DMS53 treated with DMSO at 0.1 percent for 48 hours (cell line): ENCODE measurements around the gene RPTOR.

Source experiments
- DNase-seq: peaks from one replicate; lab custom pipeline; 2025; ENCODE audit not compliant: unreplicated experiment; lab: John Stamatoyannopoulos, UW

Gene RPTOR

GRCh38 chr17:80980397-80981061 lies 435.9 kb downstream of the RPTOR start:
- DNase-seq: no peak

- DNase-seq: no peak
These were observed 436.6 kb downstream of the RPTOR start for GRCh38 chr17:80981062-80981902.

- no peak for DNase-seq
These were observed 437.3 kb downstream of the RPTOR start for GRCh38 chr17:80981929-80982425.

- DNase-seq: no peak
These were observed 437.9 kb downstream of the RPTOR start for GRCh38 chr17:80982426-80982974.

GRCh38 chr17:80983545-80983944 lies 438.9 kb downstream of the RPTOR start:
- DNase-seq: no peak

GRCh38 chr17:80984749-80985148 lies 440.1 kb downstream of the RPTOR start:
- DNase-seq: no peak

GRCh38 chr17:80986046-80986445 lies 441.4 kb downstream of the RPTOR start:
- no peak for DNase-seq

GRCh38 chr17:80986816-80987475 lies 442.3 kb downstream of the RPTOR start:
- no peak for DNase-seq

- no peak for DNase-seq
These were observed 443.4 kb downstream of the RPTOR start for GRCh38 chr17:80987941-80988461.

- no peak for DNase-seq
These were observed 444.9 kb downstream of the RPTOR start for GRCh38 chr17:80989586-80989913.

GRCh38 chr17:80990921-80991644 lies 446.4 kb downstream of the RPTOR start:
- DNase-seq: no peak

GRCh38 chr17:80991645-80992076 lies 447.0 kb downstream of the RPTOR start, which contains the start of gene CHMP6:
TSS of gene CHMP6 (plus strand) at chr17:80991841. CDS start at chr17:80991919, 78 bp downstream.
- peak; percentile 41 for DNase-seq

- DNase-seq: no peak
These were observed 447.7 kb downstream of the RPTOR start for GRCh38 chr17:80992077-80992947.

GRCh38 chr17:80992948-80993624 lies 448.4 kb downstream of the RPTOR start:
- no peak for DNase-seq

GRCh38 chr17:80995131-80995530 lies 450.5 kb downstream of the RPTOR start:
- no peak for DNase-seq

- DNase-seq: no peak
These were observed 452.0 kb downstream of the RPTOR start for GRCh38 chr17:80996422-80997305.

GRCh38 chr17:80997424-80998117 lies 452.9 kb downstream of the RPTOR start:
- no peak for DNase-seq
